A673 (cell line): Measurements from ENCODE around the gene ARHGEF26.

ENCODE experiments used
- EZH2 ChIP-seq: fragments of 200-600 bp; sonication (generic); IDR thresholded peaks from 2 replicates; pipeline ENCODE4 v1.6.1; 2017; ENCODE audit warnings: borderline replicate concordance, low read depth, mild to moderate bottlenecking, mixed read lengths, antibody characterized with exemption, low read length; ENCODE audit not compliant: poor library complexity, severe bottlenecking
- TF ChIP-seq, protein P1 (sequence below): fragments of 300-800, 200-600 bp; sonication (generic); conservative IDR thresholded peaks from 2 replicates; pipeline ENCODE4 v1.5.1; 2017; ENCODE audit warnings: low read depth, mild to moderate bottlenecking, antibody characterized with exemption, low read length, moderate library complexity, mixed read lengths

DNA sequence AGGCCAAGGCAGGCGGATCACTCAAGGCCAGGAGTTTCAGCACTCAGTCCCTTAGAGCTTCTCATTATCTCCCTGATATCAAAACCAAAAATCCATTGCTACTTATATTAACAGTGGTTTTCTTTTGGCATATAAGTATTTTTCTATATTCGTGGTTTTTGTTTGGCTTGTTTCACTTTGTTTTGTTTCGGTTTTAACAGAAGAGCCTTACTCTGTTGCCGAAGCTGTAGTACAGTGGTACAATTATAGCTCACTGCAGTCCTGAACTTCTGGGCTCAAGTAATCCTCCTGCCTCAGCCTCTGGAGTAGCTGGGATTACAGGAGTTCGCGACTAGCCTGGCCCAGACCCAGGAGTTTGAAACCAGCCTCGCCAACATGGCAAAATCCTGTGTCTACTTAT lies 42.5 kb upstream of the ARHGEF26 start:
- TF ChIP-seq, protein P1, sequence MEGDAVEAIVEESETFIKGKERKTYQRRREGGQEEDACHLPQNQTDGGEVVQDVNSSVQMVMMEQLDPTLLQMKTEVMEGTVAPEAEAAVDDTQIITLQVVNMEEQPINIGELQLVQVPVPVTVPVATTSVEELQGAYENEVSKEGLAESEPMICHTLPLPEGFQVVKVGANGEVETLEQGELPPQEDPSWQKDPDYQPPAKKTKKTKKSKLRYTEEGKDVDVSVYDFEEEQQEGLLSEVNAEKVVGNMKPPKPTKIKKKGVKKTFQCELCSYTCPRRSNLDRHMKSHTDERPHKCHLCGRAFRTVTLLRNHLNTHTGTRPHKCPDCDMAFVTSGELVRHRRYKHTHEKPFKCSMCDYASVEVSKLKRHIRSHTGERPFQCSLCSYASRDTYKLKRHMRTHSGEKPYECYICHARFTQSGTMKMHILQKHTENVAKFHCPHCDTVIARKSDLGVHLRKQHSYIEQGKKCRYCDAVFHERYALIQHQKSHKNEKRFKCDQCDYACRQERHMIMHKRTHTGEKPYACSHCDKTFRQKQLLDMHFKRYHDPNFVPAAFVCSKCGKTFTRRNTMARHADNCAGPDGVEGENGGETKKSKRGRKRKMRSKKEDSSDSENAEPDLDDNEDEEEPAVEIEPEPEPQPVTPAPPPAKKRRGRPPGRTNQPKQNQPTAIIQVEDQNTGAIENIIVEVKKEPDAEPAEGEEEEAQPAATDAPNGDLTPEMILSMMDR, result no peak
- no peak for TF ChIP-seq EZH2
